ENCODE measurements around the gene RAB1B. TPM values are rescaled to one million over a fixed set of nuclear protein-coding genes. Genes with fewer than 3 reads are reported as not detected.

The RAB1B gene
- 112 TPM for total RNA-seq

- peak; percentile 93 for ATAC-seq
Measured at GRCh38 chr11:66268244-66268951, at the start of gene RAB1B. TSS of gene RAB1B (plus strand) at chr11:66268639. CDS start at chr11:66268680, 41 bp downstream.

DNA sequence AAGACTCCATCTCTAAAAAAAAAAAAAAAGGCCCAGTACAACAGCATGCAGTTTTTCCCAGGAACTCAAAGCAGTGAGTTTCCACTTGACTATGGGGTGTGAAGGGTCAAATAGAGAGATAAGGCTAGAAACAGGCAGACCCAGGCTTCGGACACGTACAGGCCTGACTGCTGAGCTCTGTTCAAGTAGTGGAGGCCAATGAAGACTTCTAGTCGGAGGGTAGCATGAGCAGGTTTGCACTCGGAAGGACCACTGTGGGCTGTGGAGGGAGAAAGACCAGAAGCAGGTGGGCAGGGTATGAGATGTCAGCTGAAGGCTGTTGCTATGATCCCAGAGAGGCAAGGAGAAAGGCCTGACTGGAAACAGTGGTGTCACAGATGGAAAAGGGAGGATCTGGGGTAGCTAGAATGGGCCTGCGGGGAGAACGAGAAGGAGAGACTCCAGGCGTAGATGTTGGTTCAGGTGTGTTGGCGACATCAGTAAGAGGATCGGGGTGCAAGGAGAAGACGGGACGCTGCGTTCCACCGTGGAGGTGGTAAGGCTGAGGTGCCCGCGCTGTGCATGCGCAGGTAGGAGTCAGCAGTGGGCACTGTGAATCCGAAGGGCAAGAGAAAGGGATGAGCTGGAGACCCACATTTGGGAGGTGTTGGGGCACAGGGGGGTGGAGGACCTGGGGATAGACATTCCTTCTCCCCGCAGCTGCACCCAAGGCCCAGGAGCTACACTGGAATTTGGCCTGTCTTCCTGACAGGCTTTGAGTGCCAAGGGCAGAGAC is 49.4 kb upstream of the RAB1B start:
- ATAC-seq (no peak), DNase-seq (ENCODE audit: low spot score) (peak; percentile 44)
- intact Hi-C loops (cut with DNase I), result no loop called here

More at GRCh38 chr11:66268244-66268951, at the start of gene RAB1B:
- peak; percentile 100 for DNase-seq (ENCODE audit: low spot score)
- intact Hi-C loops (cut with DNase I), result no loop called here

DNA sequence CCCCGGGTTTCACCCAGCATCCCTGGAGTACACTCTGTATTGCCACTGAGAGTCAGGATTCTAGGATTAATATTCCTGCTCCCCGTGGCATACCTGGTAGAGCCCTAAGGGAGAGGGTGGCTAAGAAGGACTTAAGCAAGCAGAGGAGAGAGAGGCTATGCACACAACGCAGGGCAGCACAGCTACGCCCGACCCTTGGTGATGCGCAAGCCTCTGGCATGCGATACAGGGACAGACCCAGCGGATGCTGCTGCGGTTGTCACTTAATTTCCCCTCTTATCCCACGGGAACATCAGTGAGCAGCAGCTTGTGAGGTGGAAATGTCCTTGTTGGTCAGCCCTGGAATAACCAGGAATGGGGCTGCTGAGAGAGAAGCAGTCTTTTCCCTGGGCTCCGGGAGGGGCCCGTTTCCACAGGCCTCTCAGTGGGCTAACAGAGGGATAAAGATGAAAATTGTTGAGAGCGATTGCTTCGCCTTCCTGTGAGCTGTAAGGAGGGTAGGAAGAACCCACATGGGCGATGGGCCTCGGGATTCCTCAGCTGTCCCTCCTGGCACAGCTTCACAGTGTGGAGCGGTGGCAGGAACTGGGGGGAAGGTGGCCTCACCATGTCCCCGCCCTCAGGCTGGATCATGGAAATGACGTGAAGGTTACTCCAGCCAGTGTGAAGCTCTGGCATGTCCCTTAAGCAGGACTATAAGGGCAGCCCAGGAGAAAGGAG is 48.4 kb upstream of the RAB1B start:
- intact Hi-C loops (cut with DNase I), result no loop called here
- DNase-seq (ENCODE audit: low spot score), result peak; percentile 45

GRCh38 chr11:66220566-66220935 is 47.9 kb upstream of the RAB1B start:
- intact Hi-C loops (cut with DNase I), result no loop called here
- DNase-seq (ENCODE audit: low spot score) (peak; percentile 19), ATAC-seq (no peak)

More for the DNA sequence above, 48.4 kb upstream of the RAB1B start:
- no peak for ATAC-seq

DNA sequence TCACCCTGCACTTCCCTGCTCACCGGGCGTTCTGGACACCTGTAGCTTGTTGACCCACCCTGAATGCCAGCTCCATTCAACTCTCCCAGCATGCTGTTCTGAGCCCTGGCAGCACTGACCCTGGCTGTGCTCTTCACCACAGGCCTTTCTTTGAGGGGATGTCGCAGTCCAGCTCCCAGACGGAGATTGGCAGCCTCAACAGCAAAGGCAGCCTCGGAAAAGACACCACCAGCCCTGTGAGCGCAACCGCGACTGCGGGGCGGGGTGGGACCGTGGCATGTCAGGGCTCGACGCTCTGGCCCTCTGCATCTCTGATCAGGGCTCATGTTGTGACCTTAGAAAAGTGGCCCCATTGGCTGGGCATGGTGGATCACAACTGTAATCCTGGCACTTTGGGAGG is 47.4 kb upstream of the RAB1B start:
- intact Hi-C loops (cut with DNase I), result no loop called here
- peak; percentile 45 for DNase-seq (ENCODE audit: low spot score)
- ATAC-seq, result no peak

DNA sequence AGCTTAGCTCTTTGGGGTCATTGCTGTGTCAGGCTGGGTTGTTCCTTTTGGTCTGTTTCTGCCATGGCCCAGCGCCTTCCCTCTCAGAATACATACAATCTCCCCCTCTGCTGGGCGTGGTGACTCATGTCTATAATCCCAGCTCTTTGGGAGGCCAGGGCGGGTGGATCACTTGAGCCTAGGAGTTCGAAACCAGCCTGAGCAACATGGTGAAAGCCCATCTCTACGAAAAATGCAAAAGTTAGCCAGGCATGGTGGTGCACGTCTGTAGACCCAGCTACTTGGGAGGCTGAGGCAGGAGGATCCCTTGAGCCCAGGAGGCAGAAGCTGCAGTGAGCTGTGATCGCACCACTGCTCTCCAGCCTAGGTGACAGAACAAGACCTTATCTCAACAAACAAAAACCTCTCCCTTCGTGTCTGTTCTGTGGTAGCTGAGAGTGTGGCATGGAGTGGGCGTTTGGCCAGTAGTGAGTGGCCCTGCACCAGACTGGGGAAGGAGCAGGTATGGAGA is 46.7 kb upstream of the RAB1B start:
- intact Hi-C loops (cut with DNase I), result no loop called here
- peak; percentile 46 for DNase-seq (ENCODE audit: low spot score)
- ATAC-seq, result peak; percentile 18

GRCh38 chr11:66222358-66223149 is 45.9 kb upstream of the RAB1B start:
- ATAC-seq (peak; percentile 92), DNase-seq (ENCODE audit: low spot score) (peak; percentile 93)
- intact Hi-C loops (cut with DNase I), result no loop called here

GRCh38 chr11:66224226-66224855 is 44.1 kb upstream of the RAB1B start:
- intact Hi-C loops (cut with DNase I), result no loop called here
- ATAC-seq (no peak), DNase-seq (ENCODE audit: low spot score) (no peak)

DNA sequence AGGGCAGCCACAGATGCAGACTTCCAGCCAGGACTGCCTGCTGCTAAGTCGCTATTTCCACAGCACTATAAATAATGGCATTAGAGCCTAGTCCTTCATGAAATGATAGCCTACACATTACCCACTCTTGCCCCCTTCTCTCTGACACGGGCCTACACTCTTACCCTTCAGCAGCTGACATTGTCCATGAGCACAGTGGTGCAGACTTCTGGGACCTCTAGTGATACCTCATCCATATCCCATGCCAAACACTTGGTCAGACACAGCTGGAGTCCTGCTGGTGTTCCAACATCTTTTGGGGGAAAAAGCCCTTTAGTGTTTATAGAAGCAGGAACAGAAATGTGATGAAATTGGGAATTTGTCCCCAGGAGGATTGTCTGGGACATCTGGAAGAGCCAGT is 43.4 kb upstream of the RAB1B start:
- no peak for DNase-seq (ENCODE audit: low spot score)
- intact Hi-C loops (cut with DNase I), result no loop called here
- ATAC-seq, result peak; percentile 25

- intact Hi-C loops (cut with DNase I), result no loop called here
- DNase-seq (ENCODE audit: low spot score), result no peak
Measured at GRCh38 chr11:66226101-66226500, 42.3 kb upstream of the RAB1B start.

DNA sequence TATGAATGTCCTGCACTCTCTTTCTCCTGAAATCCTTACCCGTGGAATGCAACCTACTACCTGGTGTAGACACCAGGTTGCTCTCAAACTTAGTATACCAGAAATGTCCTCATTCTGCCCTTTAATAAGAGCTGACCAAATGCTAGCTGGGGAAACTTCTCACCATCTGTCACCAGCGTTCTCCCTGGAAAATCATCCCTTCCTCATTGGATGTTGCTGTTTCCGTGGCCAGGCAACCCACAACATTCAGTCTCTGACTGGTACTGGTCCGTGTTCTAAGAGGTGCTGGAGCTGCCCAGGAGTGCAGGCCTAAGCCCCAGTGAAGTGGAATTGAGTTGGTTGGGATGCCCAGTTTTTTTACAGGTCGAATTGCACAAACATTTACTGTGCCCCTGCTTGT is 40.7 kb upstream of the RAB1B start:
- intact Hi-C loops (cut with DNase I), result no loop called here
- ATAC-seq (no peak), DNase-seq (ENCODE audit: low spot score) (no peak)

More at GRCh38 chr11:66226101-66226500, 42.3 kb upstream of the RAB1B start:
- ATAC-seq, result no peak

GRCh38 chr11:66228521-66228920 is 39.9 kb upstream of the RAB1B start:
- ATAC-seq (no peak), DNase-seq (ENCODE audit: low spot score) (no peak)
- intact Hi-C loops (cut with DNase I), result no loop called here

DNA sequence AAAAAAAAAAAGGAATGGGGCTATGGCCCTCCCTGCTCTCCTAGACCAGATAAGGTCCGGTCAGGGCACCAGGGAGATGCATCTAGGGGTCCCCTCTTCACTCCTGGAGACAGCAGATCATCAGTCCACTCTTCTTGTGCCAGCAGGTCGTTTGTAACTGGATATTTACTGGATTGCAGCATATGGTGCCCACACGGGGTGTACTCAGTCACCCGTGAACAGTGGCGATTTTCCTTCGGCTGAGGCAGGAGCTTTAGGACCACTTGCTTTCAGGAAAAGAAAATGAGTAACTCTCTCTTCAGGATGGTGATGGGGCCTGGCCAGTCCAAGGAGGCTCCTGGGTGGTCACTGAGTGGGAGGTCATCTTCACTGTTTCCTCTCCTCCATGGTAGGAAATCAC is 38.3 kb upstream of the RAB1B start:
- ATAC-seq, result no peak
- intact Hi-C loops (cut with DNase I), result no loop called here
- no peak for DNase-seq (ENCODE audit: low spot score)

GRCh38 chr11:66230978-66231377 is 37.5 kb upstream of the RAB1B start:
- intact Hi-C loops (cut with DNase I), result no loop called here
- DNase-seq (ENCODE audit: low spot score) (no peak), ATAC-seq (no peak)

- DNase-seq (ENCODE audit: low spot score) (no peak), ATAC-seq (no peak)
Measured at GRCh38 chr11:66231561-66231960, 36.9 kb upstream of the RAB1B start.

GRCh38 chr11:66232769-66233168 is 35.7 kb upstream of the RAB1B start:
- no peak for ATAC-seq
- DNase-seq (ENCODE audit: low spot score), result no peak
- intact Hi-C loops (cut with DNase I), result no loop called here

More at GRCh38 chr11:66231561-66231960, 36.9 kb upstream of the RAB1B start:
- intact Hi-C loops (cut with DNase I), result no loop called here

DNA sequence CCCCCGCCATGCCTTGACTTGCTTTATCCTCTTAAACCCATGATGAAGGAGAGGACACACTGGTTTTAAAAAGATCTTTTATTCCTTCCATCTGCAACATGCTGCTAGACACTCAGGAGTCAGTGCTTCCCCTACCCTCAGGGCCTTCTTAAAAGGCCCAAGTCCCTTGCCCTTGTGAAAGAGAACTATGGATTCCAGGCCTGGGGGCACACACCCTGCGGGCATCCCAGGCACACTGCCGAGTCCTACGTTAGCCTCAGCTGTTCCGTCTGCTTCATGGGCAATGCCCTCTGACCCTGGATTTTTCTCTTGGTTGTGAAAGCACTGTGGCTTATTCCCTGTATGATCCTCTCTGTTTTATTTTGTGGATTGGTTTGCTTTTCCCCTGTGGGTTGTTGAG is 35.1 kb upstream of the RAB1B start:
- DNase-seq (ENCODE audit: low spot score) (no peak), ATAC-seq (no peak)
- intact Hi-C loops (cut with DNase I), result no loop called here

DNA sequence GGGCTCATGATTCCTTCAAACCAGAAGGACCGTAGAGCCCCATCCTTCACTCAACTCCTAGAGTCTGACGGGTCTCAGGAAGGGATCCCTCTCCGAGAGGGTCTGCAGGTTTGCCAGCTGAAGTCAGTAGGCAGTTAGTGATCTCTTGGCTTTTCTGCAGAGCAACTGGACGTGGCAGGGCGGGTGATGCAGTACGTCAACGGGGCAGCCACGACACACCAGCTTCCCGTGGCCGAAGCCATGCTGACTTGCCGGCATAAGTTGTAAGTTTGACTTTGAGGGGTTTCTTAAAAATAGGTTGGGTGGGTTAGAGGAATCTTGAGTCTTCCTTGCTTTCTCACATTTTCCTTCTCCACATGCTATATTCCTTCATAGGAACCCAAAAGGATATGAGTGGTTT is 33.3 kb upstream of the RAB1B start:
- DNase-seq (ENCODE audit: low spot score), result no peak
- intact Hi-C loops (cut with DNase I), result no loop called here
- ATAC-seq, result no peak
